Measurements from ENCODE around the gene ADGRL1. TPM values are rescaled to one million over a fixed set of nuclear protein-coding genes. Genes with fewer than 3 reads are reported as not detected.

Gene ADGRL1
- total and polyA plus RNA-seq, 4 donors: 0.14 to 1.6 (median 0.53) TPM

DNA sequence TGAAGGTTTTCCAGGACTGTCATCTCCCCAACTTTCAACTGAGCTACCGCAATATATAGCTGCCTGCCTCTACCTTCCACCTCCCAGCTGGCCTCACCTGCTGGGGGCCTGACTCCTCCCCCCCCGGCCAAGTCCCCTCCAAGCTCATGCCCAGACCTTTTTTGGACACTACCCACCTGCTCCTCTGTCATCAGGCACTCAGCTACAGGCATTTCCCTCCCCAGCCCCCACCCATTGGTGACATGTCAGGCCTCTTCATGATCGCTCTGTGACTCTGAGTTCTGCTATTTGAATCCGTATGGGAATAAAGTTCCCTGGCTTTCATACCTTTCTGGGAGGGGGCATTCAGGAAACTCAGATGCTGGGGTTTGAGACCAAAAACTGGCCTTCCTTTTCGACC lies 90.2 kb downstream of the ADGRL1 start:
- Histone ChIP-seq H3K27ac (ENCODE audit: low read depth in 1 of 2, low read length in 2 of 2) (peak overlapping the region; percentile 55 to 56), H3K4me3 (ENCODE audit: low read depth in 1 of 3, low read length in 3 of 3) (no peak overlapping the region), H3K4me1 (ENCODE audit: control insufficient read depth in 4 of 4, insufficient read depth in 4 of 4, low read length in 3 of 4) (peaks cover 15 to 68% (median 59%) of the 10 kb centered on the region in 4 donors), H3K9ac (ENCODE audit: low read depth in 1 of 2, low read length in 2 of 2) (no peak overlapping the region), H3K9me3 (ENCODE audit: control insufficient read depth in 4 of 4, low read length in 3 of 4) (no peaks in the 10 kb centered on the region), H3K27me3 (ENCODE audit: control insufficient read depth in 4 of 4, insufficient read depth in 4 of 4, low read length in 3 of 4) (no peaks in the 10 kb centered on the region), H3K36me3 (ENCODE audit: control insufficient read depth in 4 of 4, insufficient read depth in 3 of 4, low read depth in 1 of 4, low read length in 3 of 4) (no peaks in the 10 kb centered on the region)
- WGBS: 88% methylated on average over 5 of the region's 5 CpGs
- no peak for DNase-seq (ENCODE audit: low spot score)
- TF ChIP-seq, protein P1, sequence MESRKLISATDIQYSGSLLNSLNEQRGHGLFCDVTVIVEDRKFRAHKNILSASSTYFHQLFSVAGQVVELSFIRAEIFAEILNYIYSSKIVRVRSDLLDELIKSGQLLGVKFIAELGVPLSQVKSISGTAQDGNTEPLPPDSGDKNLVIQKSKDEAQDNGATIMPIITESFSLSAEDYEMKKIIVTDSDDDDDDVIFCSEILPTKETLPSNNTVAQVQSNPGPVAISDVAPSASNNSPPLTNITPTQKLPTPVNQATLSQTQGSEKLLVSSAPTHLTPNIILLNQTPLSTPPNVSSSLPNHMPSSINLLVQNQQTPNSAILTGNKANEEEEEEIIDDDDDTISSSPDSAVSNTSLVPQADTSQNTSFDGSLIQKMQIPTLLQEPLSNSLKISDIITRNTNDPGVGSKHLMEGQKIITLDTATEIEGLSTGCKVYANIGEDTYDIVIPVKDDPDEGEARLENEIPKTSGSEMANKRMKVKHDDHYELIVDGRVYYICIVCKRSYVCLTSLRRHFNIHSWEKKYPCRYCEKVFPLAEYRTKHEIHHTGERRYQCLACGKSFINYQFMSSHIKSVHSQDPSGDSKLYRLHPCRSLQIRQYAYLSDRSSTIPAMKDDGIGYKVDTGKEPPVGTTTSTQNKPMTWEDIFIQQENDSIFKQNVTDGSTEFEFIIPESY (IDR thresholded peaks at IDR 0.05): no peak
- TF ChIP-seq JUND (IDR thresholded peaks at IDR 0.05) (no peak), YY1 (IDR thresholded peaks at IDR 0.05) (no peak), TAF1 (conservative IDR thresholded peaks at IDR 0.05) (no peak), RAD21 (IDR thresholded peaks at IDR 0.05) (no peak), FOXA1 (IDR thresholded peaks at IDR 0.05) (no peak), HNF4G (IDR thresholded peaks at IDR 0.05) (no peak), GABPA (IDR thresholded peaks at IDR 0.05 in 1 of 2, conservative IDR thresholded peaks at IDR 0.05 in 1 of 2) (no peak), EGR1 (IDR thresholded peaks at IDR 0.05; ENCODE audit: low read depth in 2 of 2) (no peak)
- TF ChIP-seq, protein P2, sequence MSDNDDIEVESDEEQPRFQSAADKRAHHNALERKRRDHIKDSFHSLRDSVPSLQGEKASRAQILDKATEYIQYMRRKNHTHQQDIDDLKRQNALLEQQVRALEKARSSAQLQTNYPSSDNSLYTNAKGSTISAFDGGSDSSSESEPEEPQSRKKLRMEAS (IDR thresholded peaks at IDR 0.05): no peak
- TF ChIP-seq, protein P3, sequence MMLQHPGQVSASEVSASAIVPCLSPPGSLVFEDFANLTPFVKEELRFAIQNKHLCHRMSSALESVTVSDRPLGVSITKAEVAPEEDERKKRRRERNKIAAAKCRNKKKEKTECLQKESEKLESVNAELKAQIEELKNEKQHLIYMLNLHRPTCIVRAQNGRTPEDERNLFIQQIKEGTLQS (IDR thresholded peaks at IDR 0.05): no peak

DNA sequence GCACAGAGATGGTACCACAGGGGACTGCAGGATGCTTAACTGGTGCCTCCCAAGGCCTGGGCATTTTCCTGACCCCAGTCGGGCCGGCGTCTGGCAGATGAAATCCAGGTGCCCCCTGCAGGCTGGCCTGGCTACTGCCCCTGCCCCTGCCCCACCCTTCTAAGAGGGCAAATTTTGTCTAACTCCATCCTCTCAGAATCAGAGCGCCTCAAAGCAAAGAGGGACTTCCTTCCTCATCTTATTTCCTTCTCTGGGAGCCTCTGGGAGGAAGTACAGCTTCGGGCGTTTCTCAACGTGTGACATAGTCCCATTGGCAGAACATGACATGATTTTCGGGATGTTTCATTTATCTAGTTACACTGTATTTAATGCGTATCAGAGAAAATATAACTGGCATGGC lies 91.1 kb downstream of the ADGRL1 start:
- Histone ChIP-seq H3K36me3 (ENCODE audit: control insufficient read depth in 4 of 4, insufficient read depth in 3 of 4, low read depth in 1 of 4, low read length in 3 of 4) (no peaks in the 10 kb centered on the region), H3K27ac (ENCODE audit: low read depth in 1 of 2, low read length in 2 of 2) (peak overlapping the region; percentile 88 to 97), H3K27me3 (ENCODE audit: control insufficient read depth in 4 of 4, insufficient read depth in 4 of 4, low read length in 3 of 4) (no peaks in the 10 kb centered on the region), H3K4me1 (ENCODE audit: control insufficient read depth in 4 of 4, insufficient read depth in 4 of 4, low read length in 3 of 4) (peaks cover 15 to 72% (median 60%) of the 10 kb centered on the region in 4 donors), H3K4me3 (ENCODE audit: low read depth in 1 of 3, low read length in 3 of 3) (no peak overlapping the region), H3K9me3 (ENCODE audit: control insufficient read depth in 4 of 4, low read length in 3 of 4) (no peaks in the 10 kb centered on the region), H3K9ac (ENCODE audit: low read depth in 1 of 2, low read length in 2 of 2) (no peak overlapping the region)
- DNase-seq (ENCODE audit: low spot score): no peak
- TF ChIP-seq, protein P2 (IDR thresholded peaks at IDR 0.05): peak; percentile 57
- TF ChIP-seq EGR1 (IDR thresholded peaks at IDR 0.05; ENCODE audit: low read depth in 2 of 2) (peak; percentile 27 to 41), FOXA2 (IDR thresholded peaks at IDR 0.05) (no peak), GABPA (IDR thresholded peaks at IDR 0.05 in 1 of 2, conservative IDR thresholded peaks at IDR 0.05 in 1 of 2) (no peak), HNF4G (IDR thresholded peaks at IDR 0.05) (no peak), HNF4A (conservative IDR thresholded peaks at IDR 0.05) (no peak), JUND (IDR thresholded peaks at IDR 0.05) (no peak), NR2F2 (IDR thresholded peaks at IDR 0.05) (no peak), RXRA (IDR thresholded peaks at IDR 0.05) (peak in 1 of 2 donors; percentile 16), FOXA1 (IDR thresholded peaks at IDR 0.05) (no peak), RAD21 (IDR thresholded peaks at IDR 0.05) (peak; percentile 63 to 76), SP1 (IDR thresholded peaks at IDR 0.05) (no peak), TAF1 (conservative IDR thresholded peaks at IDR 0.05) (no peak), YY1 (IDR thresholded peaks at IDR 0.05) (no peak)
- TF ChIP-seq, protein P3 (IDR thresholded peaks at IDR 0.05): no peak
- TF ChIP-seq, protein P4, sequence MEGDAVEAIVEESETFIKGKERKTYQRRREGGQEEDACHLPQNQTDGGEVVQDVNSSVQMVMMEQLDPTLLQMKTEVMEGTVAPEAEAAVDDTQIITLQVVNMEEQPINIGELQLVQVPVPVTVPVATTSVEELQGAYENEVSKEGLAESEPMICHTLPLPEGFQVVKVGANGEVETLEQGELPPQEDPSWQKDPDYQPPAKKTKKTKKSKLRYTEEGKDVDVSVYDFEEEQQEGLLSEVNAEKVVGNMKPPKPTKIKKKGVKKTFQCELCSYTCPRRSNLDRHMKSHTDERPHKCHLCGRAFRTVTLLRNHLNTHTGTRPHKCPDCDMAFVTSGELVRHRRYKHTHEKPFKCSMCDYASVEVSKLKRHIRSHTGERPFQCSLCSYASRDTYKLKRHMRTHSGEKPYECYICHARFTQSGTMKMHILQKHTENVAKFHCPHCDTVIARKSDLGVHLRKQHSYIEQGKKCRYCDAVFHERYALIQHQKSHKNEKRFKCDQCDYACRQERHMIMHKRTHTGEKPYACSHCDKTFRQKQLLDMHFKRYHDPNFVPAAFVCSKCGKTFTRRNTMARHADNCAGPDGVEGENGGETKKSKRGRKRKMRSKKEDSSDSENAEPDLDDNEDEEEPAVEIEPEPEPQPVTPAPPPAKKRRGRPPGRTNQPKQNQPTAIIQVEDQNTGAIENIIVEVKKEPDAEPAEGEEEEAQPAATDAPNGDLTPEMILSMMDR (IDR thresholded peaks at IDR 0.05; ENCODE audit: low read depth, low read length, missing input control): peak; percentile 50
- TF ChIP-seq, protein P1 (IDR thresholded peaks at IDR 0.05): no peak
- TF ChIP-seq, protein P5, sequence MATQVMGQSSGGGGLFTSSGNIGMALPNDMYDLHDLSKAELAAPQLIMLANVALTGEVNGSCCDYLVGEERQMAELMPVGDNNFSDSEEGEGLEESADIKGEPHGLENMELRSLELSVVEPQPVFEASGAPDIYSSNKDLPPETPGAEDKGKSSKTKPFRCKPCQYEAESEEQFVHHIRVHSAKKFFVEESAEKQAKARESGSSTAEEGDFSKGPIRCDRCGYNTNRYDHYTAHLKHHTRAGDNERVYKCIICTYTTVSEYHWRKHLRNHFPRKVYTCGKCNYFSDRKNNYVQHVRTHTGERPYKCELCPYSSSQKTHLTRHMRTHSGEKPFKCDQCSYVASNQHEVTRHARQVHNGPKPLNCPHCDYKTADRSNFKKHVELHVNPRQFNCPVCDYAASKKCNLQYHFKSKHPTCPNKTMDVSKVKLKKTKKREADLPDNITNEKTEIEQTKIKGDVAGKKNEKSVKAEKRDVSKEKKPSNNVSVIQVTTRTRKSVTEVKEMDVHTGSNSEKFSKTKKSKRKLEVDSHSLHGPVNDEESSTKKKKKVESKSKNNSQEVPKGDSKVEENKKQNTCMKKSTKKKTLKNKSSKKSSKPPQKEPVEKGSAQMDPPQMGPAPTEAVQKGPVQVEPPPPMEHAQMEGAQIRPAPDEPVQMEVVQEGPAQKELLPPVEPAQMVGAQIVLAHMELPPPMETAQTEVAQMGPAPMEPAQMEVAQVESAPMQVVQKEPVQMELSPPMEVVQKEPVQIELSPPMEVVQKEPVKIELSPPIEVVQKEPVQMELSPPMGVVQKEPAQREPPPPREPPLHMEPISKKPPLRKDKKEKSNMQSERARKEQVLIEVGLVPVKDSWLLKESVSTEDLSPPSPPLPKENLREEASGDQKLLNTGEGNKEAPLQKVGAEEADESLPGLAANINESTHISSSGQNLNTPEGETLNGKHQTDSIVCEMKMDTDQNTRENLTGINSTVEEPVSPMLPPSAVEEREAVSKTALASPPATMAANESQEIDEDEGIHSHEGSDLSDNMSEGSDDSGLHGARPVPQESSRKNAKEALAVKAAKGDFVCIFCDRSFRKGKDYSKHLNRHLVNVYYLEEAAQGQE (IDR thresholded peaks at IDR 0.05): no peak
- WGBS: 32% methylated on average over 9 of the region's 9 CpGs
